ENCODE measurements around the gene STH.

The STH gene

DNA sequence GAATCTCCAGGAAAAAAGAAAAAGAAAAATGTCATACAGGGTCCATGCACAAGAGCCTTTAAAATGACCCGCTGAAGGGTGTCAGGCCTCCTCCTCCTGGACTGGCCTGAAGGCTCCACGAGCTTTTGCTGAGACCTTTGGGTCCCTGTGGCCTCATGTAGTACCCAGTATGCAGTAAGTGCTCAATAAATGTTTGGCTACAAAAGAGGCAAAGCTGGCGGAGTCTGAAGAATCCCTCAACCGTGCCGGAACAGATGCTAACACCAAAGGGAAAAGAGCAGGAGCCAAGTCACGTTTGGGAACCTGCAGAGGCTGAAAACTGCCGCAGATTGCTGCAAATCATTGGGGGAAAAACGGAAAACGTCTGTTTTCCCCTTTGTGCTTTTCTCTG is 845 bp downstream of the STH start:
- no peaks in the 10 kb centered on the region for H3K79me2 ChIP-seq (ENCODE audit: control insufficient read depth, low read length)
- H3K4me2 ChIP-seq (ENCODE audit: low read length): no peak overlapping the region
- TF ChIP-seq EZH2phosphoT487 (IDR thresholded peaks at IDR 0.05; ENCODE audit: borderline replicate concordance, low read length): no peak
- TF ChIP-seq, protein P1, sequence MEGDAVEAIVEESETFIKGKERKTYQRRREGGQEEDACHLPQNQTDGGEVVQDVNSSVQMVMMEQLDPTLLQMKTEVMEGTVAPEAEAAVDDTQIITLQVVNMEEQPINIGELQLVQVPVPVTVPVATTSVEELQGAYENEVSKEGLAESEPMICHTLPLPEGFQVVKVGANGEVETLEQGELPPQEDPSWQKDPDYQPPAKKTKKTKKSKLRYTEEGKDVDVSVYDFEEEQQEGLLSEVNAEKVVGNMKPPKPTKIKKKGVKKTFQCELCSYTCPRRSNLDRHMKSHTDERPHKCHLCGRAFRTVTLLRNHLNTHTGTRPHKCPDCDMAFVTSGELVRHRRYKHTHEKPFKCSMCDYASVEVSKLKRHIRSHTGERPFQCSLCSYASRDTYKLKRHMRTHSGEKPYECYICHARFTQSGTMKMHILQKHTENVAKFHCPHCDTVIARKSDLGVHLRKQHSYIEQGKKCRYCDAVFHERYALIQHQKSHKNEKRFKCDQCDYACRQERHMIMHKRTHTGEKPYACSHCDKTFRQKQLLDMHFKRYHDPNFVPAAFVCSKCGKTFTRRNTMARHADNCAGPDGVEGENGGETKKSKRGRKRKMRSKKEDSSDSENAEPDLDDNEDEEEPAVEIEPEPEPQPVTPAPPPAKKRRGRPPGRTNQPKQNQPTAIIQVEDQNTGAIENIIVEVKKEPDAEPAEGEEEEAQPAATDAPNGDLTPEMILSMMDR (IDR thresholded peaks at IDR 0.05; ENCODE audit: low read depth, low read length, poor library complexity, severe bottlenecking): no peak
- no peaks in the 10 kb centered on the region for H3K9me3 ChIP-seq (ENCODE audit: control insufficient read depth, insufficient read depth, low read length)
- H4K20me1 ChIP-seq (ENCODE audit: control insufficient read depth, insufficient read depth, low read depth, low read length): no peaks in the 10 kb centered on the region; the same call in 1 of the 2 replicates
- no peaks in the 10 kb centered on the region for H3F3A ChIP-seq (ENCODE audit: control insufficient read depth, insufficient read depth)
- no peak overlapping the region for H3K4me3 ChIP-seq (ENCODE audit: low read length)
- H3K4me1 ChIP-seq (ENCODE audit: control insufficient read depth, low read length): 0 out of 2 replicates have a peak, but pooled peaks cover 3% of the 10 kb centered on the region
- no peaks in the 10 kb centered on the region for H3K9me2 ChIP-seq (replicated peaks; ENCODE audit: control insufficient read depth, low read length)
- H3K36me3 ChIP-seq (ENCODE audit: control insufficient read depth, low read length): no peaks in the 10 kb centered on the region
- peaks cover 3% of the 10 kb centered on the region; the same call in 1 of the 2 replicates for H3K27me3 ChIP-seq (ENCODE audit: control insufficient read depth, low read length)
- no peak overlapping the region for H3K27ac ChIP-seq (ENCODE audit: low read depth, low read length)

DNA sequence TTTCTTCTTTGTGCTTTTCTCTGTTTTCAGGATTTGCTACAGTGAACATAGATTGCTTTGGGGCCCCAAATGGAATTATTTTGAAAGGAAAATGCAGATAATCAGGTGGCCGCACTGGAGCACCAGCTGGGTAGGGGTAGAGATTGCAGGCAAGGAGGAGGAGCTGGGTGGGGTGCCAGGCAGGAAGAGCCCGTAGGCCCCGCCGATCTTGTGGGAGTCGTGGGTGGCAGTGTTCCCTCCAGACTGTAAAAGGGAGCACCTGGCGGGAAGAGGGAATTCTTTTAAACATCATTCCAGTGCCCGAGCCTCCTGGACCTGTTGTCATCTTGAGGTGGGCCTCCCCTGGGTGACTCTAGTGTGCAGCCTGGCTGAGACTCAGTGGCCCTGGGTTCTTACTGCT is 1.2 kb downstream of the STH start:
- Histone ChIP-seq H3K27me3 (ENCODE audit: control insufficient read depth, low read length) (peaks cover 3% of the 10 kb centered on the region; the same call in 1 of the 2 replicates), H3K27ac (ENCODE audit: low read depth, low read length) (no peak overlapping the region), H3K79me2 (ENCODE audit: control insufficient read depth, low read length) (no peaks in the 10 kb centered on the region), H3K4me1 (ENCODE audit: control insufficient read depth, low read length) (0 out of 2 replicates have a peak, but pooled peaks cover 3% of the 10 kb centered on the region), H3F3A (ENCODE audit: control insufficient read depth, insufficient read depth) (no peaks in the 10 kb centered on the region), H3K4me3 (ENCODE audit: low read length) (no peak overlapping the region), H4K20me1 (ENCODE audit: control insufficient read depth, insufficient read depth, low read depth, low read length) (no peaks in the 10 kb centered on the region; the same call in 1 of the 2 replicates), H3K4me2 (ENCODE audit: low read length) (no peak overlapping the region), H3K9me2 (replicated peaks; ENCODE audit: control insufficient read depth, low read length) (no peaks in the 10 kb centered on the region), H3K9me3 (ENCODE audit: control insufficient read depth, insufficient read depth, low read length) (no peaks in the 10 kb centered on the region), H3K36me3 (ENCODE audit: control insufficient read depth, low read length) (no peaks in the 10 kb centered on the region)
- TF ChIP-seq, protein P1 (IDR thresholded peaks at IDR 0.05; ENCODE audit: low read depth, low read length, poor library complexity, severe bottlenecking): no peak
- no peak for TF ChIP-seq EZH2phosphoT487 (IDR thresholded peaks at IDR 0.05; ENCODE audit: borderline replicate concordance, low read length)

DNA sequence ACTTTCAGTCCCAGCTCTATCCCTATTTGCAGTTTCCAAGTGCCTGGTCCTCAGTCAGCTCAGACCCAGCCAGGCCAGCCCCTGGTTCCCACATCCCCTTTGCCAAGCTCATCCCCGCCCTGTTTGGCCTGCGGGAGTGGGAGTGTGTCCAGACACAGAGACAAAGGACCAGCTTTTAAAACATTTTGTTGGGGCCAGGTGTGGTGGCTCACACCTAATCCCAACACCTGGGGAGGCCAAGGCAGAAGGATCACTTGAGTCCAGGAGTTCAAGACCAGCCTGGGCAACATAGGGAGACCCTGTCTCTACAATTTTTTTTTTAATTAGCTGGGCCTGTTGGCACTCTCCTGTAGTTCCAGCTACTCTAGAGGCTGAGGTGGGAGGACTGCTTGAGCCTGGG is 1.7 kb downstream of the STH start:
- H3K79me2 ChIP-seq (ENCODE audit: control insufficient read depth, low read length): no peaks in the 10 kb centered on the region
- no peak overlapping the region for H3K4me2 ChIP-seq (ENCODE audit: low read length)
- H3K27me3 ChIP-seq (ENCODE audit: control insufficient read depth, low read length): peaks cover 3% of the 10 kb centered on the region; the same call in 1 of the 2 replicates
- 0 out of 2 replicates have a peak, but pooled peaks cover 3% of the 10 kb centered on the region for H3K4me1 ChIP-seq (ENCODE audit: control insufficient read depth, low read length)
- no peaks in the 10 kb centered on the region for H3K9me3 ChIP-seq (ENCODE audit: control insufficient read depth, insufficient read depth, low read length)
- TF ChIP-seq, protein P1 (IDR thresholded peaks at IDR 0.05; ENCODE audit: low read depth, low read length, poor library complexity, severe bottlenecking): no peak
- TF ChIP-seq EZH2phosphoT487 (IDR thresholded peaks at IDR 0.05; ENCODE audit: borderline replicate concordance, low read length): no peak
- H4K20me1 ChIP-seq (ENCODE audit: control insufficient read depth, insufficient read depth, low read depth, low read length): no peaks in the 10 kb centered on the region; the same call in 1 of the 2 replicates
- H3K4me3 ChIP-seq (ENCODE audit: low read length): no peak overlapping the region
- H3K27ac ChIP-seq (ENCODE audit: low read depth, low read length): no peak overlapping the region
- no peaks in the 10 kb centered on the region for H3K9me2 ChIP-seq (replicated peaks; ENCODE audit: control insufficient read depth, low read length)
- no peaks in the 10 kb centered on the region for H3F3A ChIP-seq (ENCODE audit: control insufficient read depth, insufficient read depth)
- H3K36me3 ChIP-seq (ENCODE audit: control insufficient read depth, low read length): no peaks in the 10 kb centered on the region
